HCT116 (cell line): Measurements from ENCODE around the gene SMARCA2. TPM values are rescaled to one million over a fixed set of nuclear protein-coding genes. Genes with fewer than 3 reads are reported as not detected.

Experiments
- ATAC-seq: fragments of 200-7000 bp; cut with Tn5 transposase; 2 replicates; pipeline ENCODE4 v1.9.1; 2020; ENCODE audit warnings: mild to moderate bottlenecking, moderate library complexity
- BruUV-seq: library from RNA; stranded (reverse); fragments of 400-500 nt; replicated peaks from 2 replicates; lab custom pipeline; 2021; lab: Mats Ljungman, UMichigan
- CTCF ChIA-PET: fragments of 300-600 bp; sonication (Branson Sonifier 250); formaldehyde crosslinking; loops from one replicate; lab custom pipeline; 2021; ENCODE audit warnings: antibody characterized with exemption; lab: Charles Lee
- POLR2A ChIA-PET: fragments of 300-600, 350-600 bp; sonication (Branson Sonifier 250); formaldehyde crosslinking; loops from one replicate; lab custom pipeline; 2021; ENCODE audit warnings: antibody characterized with exemption; lab: Charles Lee
- RAD21 ChIA-PET, 2 experiments: fragments of 300-600 bp; sonication (Branson Sonifier 250); formaldehyde crosslinking; loops; one replicate each; lab custom pipeline; 2023; ENCODE audit warnings: low total read pairs in 2 of 2; ENCODE audit not compliant: uncharacterized antibody in 2 of 2, unreplicated experiment in 2 of 2, low non-redundant PET in 1 of 2; lab: Charles Lee
- DNase-seq: peaks from one replicate; pipeline ENCODE4 v3.0.0-alpha.2; 2010; ENCODE audit warnings: low read depth, low spot score
- H2AFZ ChIP-seq: fragments of 200-600 bp; shearing (Covaris generic), sonication (generic); 2 replicates; pipeline ENCODE4 v1.6.1; 2017; ENCODE audit warnings: low read depth, mixed run types, mixed read lengths, antibody characterized with exemption, low read length; ENCODE audit not compliant: poor library complexity, severe bottlenecking
- H3K27ac ChIP-seq: 2 replicates; pipeline ENCODE4 v1.5.1; 2012; ENCODE audit warnings: low read depth, low read length
- H3K27me3 ChIP-seq: fragments of 200-600 bp; sonication (generic); 2 replicates; pipeline ENCODE4 v1.6.1; 2016; ENCODE audit warnings: mixed run types, low read length, mixed read lengths; ENCODE audit not compliant: insufficient read depth
- H3K36me3 ChIP-seq, 2 experiments: fragments of 200-500 bp in 1 of 2; fragments of 200-600 bp in 1 of 2; sonication (Bioruptor generic) in 1 of 2; sonication (generic) in 1 of 2; 2 replicates each; pipeline versions ENCODE4 v1.5.1 to v1.6.1; 2014 to 2016; ENCODE audit warnings: low read length in 2 of 2, inconsistent platforms in 1 of 2, mixed read lengths in 1 of 2, mixed run types in 1 of 2; ENCODE audit not compliant: insufficient read depth in 2 of 2, control insufficient read depth in 1 of 2
- H3K4me1 ChIP-seq, 2 experiments: fragments of 200-600 bp in 1 of 2; sonication (generic) in 1 of 2; 2 replicates each; pipeline versions ENCODE4 v1.5.1 to v1.6.1; 2012 to 2017; ENCODE audit warnings: low read length in 2 of 2, inconsistent platforms in 1 of 2, mild to moderate bottlenecking in 1 of 2, mixed read lengths in 1 of 2, mixed run types in 1 of 2, moderate library complexity in 1 of 2; ENCODE audit not compliant: insufficient read depth in 2 of 2, control insufficient read depth in 1 of 2
- H3K4me2 ChIP-seq: fragments of 200-600 bp; sonication (generic); 2 replicates; pipeline ENCODE4 v1.6.1; 2017; ENCODE audit warnings: mixed run types, low read length, mixed read lengths
- H3K4me3 ChIP-seq, 2 experiments: fragments of 200-600 bp in 1 of 2; sonication (generic) in 1 of 2; replicated peaks in 1 of 2; 2 replicates each; pipeline ENCODE4 v1.5.1; 2011 to 2016; ENCODE audit warnings: low read length in 2 of 2, control low read depth in 1 of 2, low read depth in 1 of 2, mild to moderate bottlenecking in 1 of 2, mixed read lengths in 1 of 2, mixed run types in 1 of 2
- H3K79me2 ChIP-seq: fragments of 200-600 bp; sonication (generic); 2 replicates; pipeline ENCODE4 v1.6.1; 2017; ENCODE audit warnings: mild to moderate bottlenecking, mixed run types, low read length, moderate library complexity, mixed read lengths; ENCODE audit not compliant: insufficient read depth
- H3K9ac ChIP-seq: fragments of 200-600 bp; sonication (generic); 2 replicates; pipeline ENCODE4 v1.6.1; 2016; ENCODE audit warnings: low read length, mixed read lengths
- H3K9me2 ChIP-seq: fragments of 200-600 bp; sonication (generic), shearing (Covaris generic); 2 replicates; pipeline ENCODE4 v1.6.1; 2017; ENCODE audit warnings: mixed run types, mild to moderate bottlenecking, moderate library complexity; ENCODE audit not compliant: insufficient read depth
- H3K9me3 ChIP-seq, 2 experiments: fragments of 200-500 bp in 1 of 2; fragments of 200-600 bp in 1 of 2; sonication (Bioruptor generic) in 1 of 2; sonication (generic) in 1 of 2; 2 replicates each; pipeline ENCODE4 v1.6.1; 2014 to 2017; ENCODE audit warnings: low read length in 2 of 2, mixed read lengths in 2 of 2, inconsistent platforms in 1 of 2, low read depth in 1 of 2, mild to moderate bottlenecking in 1 of 2, mixed run types in 1 of 2, moderate library complexity in 1 of 2; ENCODE audit not compliant: control insufficient read depth in 1 of 2, insufficient read depth in 1 of 2
- H4K20me1 ChIP-seq: fragments of 200-600 bp; sonication (generic), shearing (Covaris generic); 2 replicates; pipeline ENCODE4 v1.6.1; 2017; ENCODE audit warnings: mixed run types, mild to moderate bottlenecking, moderate library complexity; ENCODE audit not compliant: insufficient read depth
- CBX3 ChIP-seq: IDR thresholded peaks from 2 replicates; pipeline ENCODE4 v1.6.1; 2012; ENCODE audit warnings: low read depth
- CEBPB ChIP-seq: IDR thresholded peaks from 2 replicates; pipeline ENCODE4 v1.6.1; 2012; ENCODE audit warnings: low read depth
- EGR1 ChIP-seq: IDR thresholded peaks from 2 replicates; pipeline ENCODE4 v1.6.1; 2012; ENCODE audit warnings: low read depth
- ELF1 ChIP-seq: IDR thresholded peaks from 2 replicates; pipeline ENCODE4 v1.6.1; 2012; ENCODE audit warnings: low read depth, borderline replicate concordance
- EZH2 ChIP-seq: fragments of 200-600 bp; sonication (generic); IDR thresholded peaks from 2 replicates; pipeline ENCODE4 v1.6.1; 2017; ENCODE audit warnings: antibody characterized with exemption, mixed run types
- EZH2phosphoT487 ChIP-seq: fragments of 200-600 bp; IDR thresholded peaks from 2 replicates; pipeline ENCODE4 v1.6.1; 2018; ENCODE audit warnings: antibody characterized with exemption, borderline replicate concordance
- FOSL1 ChIP-seq: IDR thresholded peaks from 2 replicates; pipeline ENCODE4 v1.6.1; 2012; ENCODE audit warnings: low read depth
- JUND ChIP-seq: IDR thresholded peaks from 2 replicates; pipeline ENCODE4 v1.6.1; 2012
- POLR2AphosphoS5 ChIP-seq: IDR thresholded peaks from 2 replicates; pipeline ENCODE4 v1.6.1; 2011; ENCODE audit warnings: mild to moderate bottlenecking, low read depth, low read length, moderate library complexity
- RAD21 ChIP-seq: IDR thresholded peaks from 2 replicates; pipeline ENCODE4 v1.6.1; 2012; ENCODE audit warnings: low read depth, mild to moderate bottlenecking
- REST ChIP-seq: IDR thresholded peaks from 2 replicates; pipeline ENCODE4 v1.6.1; 2012; ENCODE audit warnings: low read depth
- SIN3A ChIP-seq: IDR thresholded peaks from 2 replicates; pipeline ENCODE4 v1.6.1; 2012; ENCODE audit warnings: low read depth
- SP1 ChIP-seq: IDR thresholded peaks from 2 replicates; pipeline ENCODE4 v1.6.1; 2012; ENCODE audit warnings: low read depth
- SRF ChIP-seq: IDR thresholded peaks from 2 replicates; pipeline ENCODE4 v1.6.1; 2012; ENCODE audit warnings: low read depth
- TCF7L2 ChIP-seq: IDR thresholded peaks from 2 replicates; pipeline ENCODE4 v1.7.0; 2011; ENCODE audit warnings: borderline replicate concordance, inconsistent platforms; ENCODE audit not compliant: insufficient read depth, insufficient read length; ENCODE audit errors: extremely low read depth
- YY1 ChIP-seq: IDR thresholded peaks from 2 replicates; pipeline ENCODE4 v1.6.1; 2011; ENCODE audit warnings: low read length, low read depth, moderate library complexity, mild to moderate bottlenecking; ENCODE audit not compliant: insufficient replicate concordance; ENCODE audit errors: extremely low read depth
- ZFX ChIP-seq: fragments of 450-650 bp; IDR thresholded peaks from 2 replicates; pipeline ENCODE4 v1.6.1; 2017
- intact Hi-C: fragments of 100-400 bp; cut with micrococcal nuclease; formaldehyde crosslinking; loops from 2 replicates; pipeline ENCODE4 v1.10.0; 2022
- total RNA-seq: library from RNA; stranded (reverse); gene quantifications from one replicate; pipeline ENCODE4 v1.2.1, GENCODE V29; 2021; ENCODE audit not compliant: unreplicated experiment
- TF ChIP-seq, protein P1 (sequence below), 3 experiments: fragments of 200-600 bp in 1 of 3; sonication (generic) in 1 of 3; IDR thresholded peaks in 2 of 3; conservative IDR thresholded peaks in 1 of 3; 2 replicates each; pipeline ENCODE4 v1.5.1; 2012 to 2017; ENCODE audit warnings: low read depth in 2 of 3, low read length in 2 of 3, antibody characterized with exemption in 1 of 3, borderline replicate concordance in 1 of 3, control low read depth in 1 of 3, mild to moderate bottlenecking in 1 of 3, mixed read lengths in 1 of 3, mixed run types in 1 of 3, moderate library complexity in 1 of 3; ENCODE audit not compliant: insufficient read depth in 1 of 3

The SMARCA2 gene
- total RNA-seq, 1 experiment from 2014 or later, result 14.7 TPM

DNA sequence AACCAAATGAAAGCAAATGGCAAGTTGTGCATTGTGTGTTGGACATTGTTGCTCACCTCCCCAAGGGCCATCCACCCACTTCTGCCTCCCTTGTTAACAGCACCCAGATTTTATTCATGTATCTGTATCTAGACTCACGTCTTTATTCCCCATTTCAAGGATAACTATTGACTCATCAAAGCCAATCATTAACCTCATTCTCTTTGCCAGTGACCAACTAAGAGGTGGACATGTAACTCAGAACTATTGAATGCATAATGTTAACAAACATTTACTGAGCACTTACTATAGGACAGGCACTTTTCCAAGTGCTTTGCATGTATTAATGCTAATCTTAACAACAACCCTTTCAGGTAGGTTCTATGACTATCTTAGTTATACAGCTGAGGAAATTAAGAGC, 45.2 kb upstream of the SMARCA2 start:
- intact Hi-C loops, result no loop called here
- H3K4me2 ChIP-seq, result no peak overlapping the region
- no peaks in the 10 kb centered on the region for H3K36me3 ChIP-seq
- H4K20me1 ChIP-seq, result no peaks in the 10 kb centered on the region
- H3K9me3 ChIP-seq, result no peaks in the 10 kb centered on the region
- H3K9me2 ChIP-seq, result no peaks in the 10 kb centered on the region
- no peak for DNase-seq
- TF ChIP-seq EZH2, result no peak
- no peak for TF ChIP-seq EGR1
- TF ChIP-seq ELF1, result no peak
- no peak for TF ChIP-seq CBX3
- no peak for TF ChIP-seq POLR2AphosphoS5
- TF ChIP-seq SIN3A, result no peak
- no peak for TF ChIP-seq EZH2phosphoT487
- no peak for TF ChIP-seq YY1
- TF ChIP-seq CEBPB, result no peak
- no peak for TF ChIP-seq SRF
- TF ChIP-seq, all 23 proteins: peak for 0
- Histone ChIP-seq H3K9ac (no peak overlapping the region), H3K27me3 (peaks cover 14% of the 10 kb centered on the region; the same call in 1 of the 2 replicates), H3K79me2 (no peaks in the 10 kb centered on the region), H3K4me1 (no peaks in the 10 kb centered on the region), H3K4me3 (no peak overlapping the region), H2AFZ (no peak overlapping the region), H3K27ac (no peak overlapping the region)
- RAD21 ChIA-PET, result no interaction called here
- POLR2A ChIA-PET, result no interaction called here
- no TSS peak for BruUV-seq
- no peak for ATAC-seq
- CTCF ChIA-PET, result no interaction called here

GRCh38 chr9:1972672-1973071, 42.5 kb upstream of the SMARCA2 start:
- Histone ChIP-seq H3K9ac (no peak overlapping the region), H2AFZ (no peak overlapping the region), H3K27ac (no peak overlapping the region), H3K4me2 (no peak overlapping the region)
- BruUV-seq, result no TSS peak
- no peak for DNase-seq
- TF ChIP-seq ZFX (no peak), ELF1 (no peak), EZH2 (no peak), SIN3A (no peak), SP1 (no peak), RAD21 (no peak), FOSL1 (no peak), CEBPB (no peak), TCF7L2 (no peak), REST (no peak), EGR1 (no peak), JUND (no peak)
- TF ChIP-seq, protein P1, sequence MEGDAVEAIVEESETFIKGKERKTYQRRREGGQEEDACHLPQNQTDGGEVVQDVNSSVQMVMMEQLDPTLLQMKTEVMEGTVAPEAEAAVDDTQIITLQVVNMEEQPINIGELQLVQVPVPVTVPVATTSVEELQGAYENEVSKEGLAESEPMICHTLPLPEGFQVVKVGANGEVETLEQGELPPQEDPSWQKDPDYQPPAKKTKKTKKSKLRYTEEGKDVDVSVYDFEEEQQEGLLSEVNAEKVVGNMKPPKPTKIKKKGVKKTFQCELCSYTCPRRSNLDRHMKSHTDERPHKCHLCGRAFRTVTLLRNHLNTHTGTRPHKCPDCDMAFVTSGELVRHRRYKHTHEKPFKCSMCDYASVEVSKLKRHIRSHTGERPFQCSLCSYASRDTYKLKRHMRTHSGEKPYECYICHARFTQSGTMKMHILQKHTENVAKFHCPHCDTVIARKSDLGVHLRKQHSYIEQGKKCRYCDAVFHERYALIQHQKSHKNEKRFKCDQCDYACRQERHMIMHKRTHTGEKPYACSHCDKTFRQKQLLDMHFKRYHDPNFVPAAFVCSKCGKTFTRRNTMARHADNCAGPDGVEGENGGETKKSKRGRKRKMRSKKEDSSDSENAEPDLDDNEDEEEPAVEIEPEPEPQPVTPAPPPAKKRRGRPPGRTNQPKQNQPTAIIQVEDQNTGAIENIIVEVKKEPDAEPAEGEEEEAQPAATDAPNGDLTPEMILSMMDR (IDR thresholded peaks at IDR 0.05 in 2 of 3, conservative IDR thresholded peaks at IDR 0.05 in 1 of 3; ENCODE audit: borderline replicate concordance in 1 of 3, insufficient read depth in 1 of 3, low read depth in 2 of 3, low read length in 2 of 3), result no peak
- TF ChIP-seq, all 23 proteins: peak for 0
- H3K9me2 ChIP-seq, result no peaks in the 10 kb centered on the region
- ChIA-PET POLR2A (no interaction called here), RAD21 (no interaction called here), CTCF (no interaction called here)
- H3K36me3 ChIP-seq, result no peaks in the 10 kb centered on the region
- 0 out of 2 replicates have a peak, but pooled peaks cover 7% of the 10 kb centered on the region for H3K27me3 ChIP-seq
- no peaks in the 10 kb centered on the region for H3K4me1 ChIP-seq
- H3K4me3 ChIP-seq, result no peak overlapping the region
- ATAC-seq, result no peak
- intact Hi-C loops, result no loop called here
- H3K9me3 ChIP-seq, result no peaks in the 10 kb centered on the region
- H3K79me2 ChIP-seq, result no peaks in the 10 kb centered on the region
- no peaks in the 10 kb centered on the region for H4K20me1 ChIP-seq
